ENCODE results near the gene MPO.

The MPO gene

DNA sequence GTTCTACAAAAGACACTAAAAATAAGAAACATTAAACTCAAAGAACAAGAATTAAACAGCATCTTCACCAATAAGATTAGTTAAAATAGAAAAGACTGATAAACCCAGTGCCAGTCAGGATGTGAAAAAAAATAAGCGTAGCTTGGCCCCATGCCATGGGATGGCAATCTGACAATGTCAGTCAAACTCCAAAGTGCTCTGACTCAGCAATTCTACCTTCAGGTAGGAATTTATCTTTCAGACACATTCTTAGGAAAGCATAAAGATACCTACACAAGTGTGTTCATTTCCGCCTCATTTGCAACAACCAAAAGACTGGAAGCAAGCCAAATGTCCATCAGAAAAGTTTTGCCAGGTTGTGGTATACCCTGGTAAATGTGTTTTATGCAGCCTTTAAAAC is 9.1 kb upstream of the MPO start:
- Mint-ChIP-seq H3K4me3 (no peak overlapping the region), H3K36me3 (ENCODE audit: insufficient read depth) (peaks cover 1% of the 10 kb centered on the region), H3K27me3 (peaks cover 45% of the 10 kb centered on the region), H3K27ac (ENCODE audit: low read depth) (no peak overlapping the region), H3K9me3 (no peaks in the 10 kb centered on the region), H3K4me1 (no peaks in the 10 kb centered on the region)
- no peak for ATAC-seq (replicated peaks; ENCODE audit: extremely low read depth, poor library complexity, severe bottlenecking)
- no peak for DNase-seq (ENCODE audit: low spot score in 2 of 2)

DNA sequence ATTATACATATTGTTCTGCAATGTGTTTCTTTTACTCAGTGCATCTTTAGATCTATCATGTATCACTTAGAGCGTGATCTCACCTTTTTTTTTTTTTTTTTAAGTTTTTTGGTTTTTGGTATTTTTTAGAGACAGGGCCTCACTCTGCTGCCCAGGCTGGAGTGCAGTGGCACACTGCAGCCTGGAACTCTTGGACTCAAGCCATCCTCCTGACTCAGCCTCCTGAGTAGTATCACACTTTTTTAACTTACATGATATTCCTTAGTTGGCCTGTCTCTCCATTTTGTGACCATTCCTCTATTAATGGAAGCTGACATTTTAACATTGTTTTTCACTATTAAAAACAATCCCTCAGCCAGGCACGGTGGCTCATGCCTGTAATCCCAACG is 4.7 kb upstream of the MPO start:
- Mint-ChIP-seq H3K9me3 (no peaks in the 10 kb centered on the region), H3K4me1 (no peaks in the 10 kb centered on the region), H3K27me3 (peaks cover 36% of the 10 kb centered on the region), H3K4me3 (no peak overlapping the region), H3K36me3 (ENCODE audit: insufficient read depth) (no peaks in the 10 kb centered on the region), H3K27ac (ENCODE audit: low read depth) (peak overlapping the region; percentile 41)
- ATAC-seq (replicated peaks; ENCODE audit: extremely low read depth, poor library complexity, severe bottlenecking) (no peak), DNase-seq (ENCODE audit: low spot score in 2 of 2) (no peak)

DNA sequence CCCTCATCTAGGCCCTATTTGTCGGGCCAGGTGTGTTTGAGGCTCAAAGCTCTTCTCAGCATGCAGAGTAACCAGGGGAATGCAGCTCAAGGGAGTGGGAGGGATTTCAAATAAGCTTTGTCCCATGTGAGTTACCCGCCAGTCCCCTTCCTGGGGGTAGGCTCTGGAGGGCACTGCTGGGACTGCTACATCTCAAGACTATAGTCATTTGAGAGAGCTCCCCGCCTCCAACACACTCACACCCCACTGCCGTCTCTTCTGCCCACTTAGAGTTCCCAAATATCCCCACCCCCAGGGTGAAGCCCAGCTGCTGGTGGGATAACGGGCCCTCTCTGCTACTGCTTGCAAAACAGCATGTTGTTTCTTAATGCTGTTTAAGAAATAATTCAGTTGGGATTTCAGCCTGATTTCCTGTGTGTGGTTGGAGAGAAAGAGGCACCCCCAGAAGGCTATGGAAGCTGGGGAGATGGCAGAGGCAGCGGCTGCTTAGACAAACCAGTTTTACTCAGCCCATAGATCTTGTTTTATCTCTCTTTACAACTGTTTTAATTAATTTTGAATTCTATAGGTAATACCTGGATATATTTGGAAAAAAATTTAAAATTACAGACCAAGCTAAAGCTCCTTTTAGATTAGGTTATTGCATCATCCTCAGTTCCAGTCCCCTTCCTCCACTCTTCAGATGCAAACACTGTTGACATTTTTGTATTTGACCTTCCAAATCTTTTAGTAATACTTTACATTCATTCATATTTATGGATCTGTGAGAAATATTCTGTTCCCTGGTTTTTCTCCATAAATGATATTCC is 4.1 kb upstream of the MPO start:
- no peak overlapping the region for H3K4me3 Mint-ChIP-seq
- DNase-seq (ENCODE audit: low spot score in 2 of 2) = no peak
- no peak for ATAC-seq (replicated peaks; ENCODE audit: extremely low read depth, poor library complexity, severe bottlenecking)
- H3K36me3 Mint-ChIP-seq (ENCODE audit: insufficient read depth) = no peaks in the 10 kb centered on the region
- H3K4me1 Mint-ChIP-seq = no peaks in the 10 kb centered on the region
- H3K9me3 Mint-ChIP-seq = no peaks in the 10 kb centered on the region
- peak overlapping the region; percentile 41 for H3K27ac Mint-ChIP-seq (ENCODE audit: low read depth)
- peaks cover 36% of the 10 kb centered on the region for H3K27me3 Mint-ChIP-seq

DNA sequence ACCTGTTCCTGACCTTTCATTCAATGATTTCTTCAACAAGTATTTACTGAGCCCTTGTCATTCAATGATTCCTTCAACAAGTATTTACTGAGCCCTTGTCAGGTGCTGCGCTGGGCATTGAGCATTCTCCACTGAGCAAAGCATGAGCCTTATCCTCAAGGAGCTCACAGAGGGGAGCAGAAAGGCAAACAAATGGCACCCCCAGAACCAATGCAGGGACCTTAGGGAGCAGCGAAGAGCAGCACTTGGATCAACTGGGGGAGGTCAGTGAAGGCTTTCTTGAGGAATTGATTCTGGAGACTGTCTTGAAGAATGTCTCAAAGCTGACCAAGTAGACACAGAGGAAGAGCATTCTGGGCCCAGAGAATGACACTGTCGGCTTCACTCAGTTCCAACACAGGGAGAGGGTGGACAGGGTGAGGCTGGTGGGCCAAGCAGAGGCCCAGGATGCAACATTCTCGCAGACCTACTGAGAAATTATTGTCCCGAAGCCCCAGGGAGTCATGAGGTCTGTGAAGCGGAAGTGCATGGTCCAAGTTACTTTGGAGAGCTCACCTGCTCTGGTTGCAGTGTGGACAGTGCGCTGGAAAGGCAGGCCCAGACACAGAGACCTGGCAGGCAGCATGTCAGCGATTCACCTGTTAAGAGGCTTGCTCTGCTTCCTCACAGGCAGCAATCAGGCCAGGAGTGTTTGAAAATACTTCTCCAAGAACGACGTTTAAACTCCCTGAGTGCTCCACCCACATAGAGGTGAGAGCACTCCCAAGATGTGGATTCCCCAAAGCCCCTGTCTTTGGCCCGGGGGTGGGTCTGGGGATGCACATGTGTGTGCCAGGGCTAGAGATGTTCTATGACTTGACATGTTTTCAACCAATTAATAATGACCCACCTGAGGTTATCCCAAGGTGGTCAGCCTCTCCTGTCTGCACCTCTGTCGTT is 3.2 kb upstream of the MPO start:
- no peak for ATAC-seq (replicated peaks; ENCODE audit: extremely low read depth, poor library complexity, severe bottlenecking)
- H3K4me1 Mint-ChIP-seq = no peaks in the 10 kb centered on the region
- no peaks in the 10 kb centered on the region for H3K36me3 Mint-ChIP-seq (ENCODE audit: insufficient read depth)
- H3K9me3 Mint-ChIP-seq = no peaks in the 10 kb centered on the region
- no peak overlapping the region for H3K4me3 Mint-ChIP-seq
- peaks cover 39% of the 10 kb centered on the region for H3K27me3 Mint-ChIP-seq
- no peak for DNase-seq (ENCODE audit: low spot score in 2 of 2)
- H3K27ac Mint-ChIP-seq (ENCODE audit: low read depth) = no peak overlapping the region

DNA sequence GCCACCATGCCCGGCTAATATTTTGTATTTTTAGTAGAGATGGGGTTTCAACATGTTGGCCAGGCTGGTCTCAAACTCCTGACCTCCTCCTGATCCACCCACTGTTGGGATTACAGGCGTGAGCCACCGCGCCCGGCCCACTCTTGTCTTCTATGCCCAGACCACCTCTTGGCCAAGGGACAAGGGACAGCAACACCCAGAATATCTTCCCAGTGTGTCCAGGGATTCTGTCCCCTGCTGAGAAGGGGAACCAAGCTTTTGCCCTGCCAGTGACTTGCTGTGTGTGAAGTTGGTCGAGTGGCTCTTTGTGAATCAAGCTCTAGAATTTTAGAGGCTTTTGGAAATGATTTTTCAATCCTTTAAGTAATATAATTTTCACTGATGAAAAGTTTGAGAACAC is 1.7 kb upstream of the MPO start:
- no peak for ATAC-seq (replicated peaks; ENCODE audit: extremely low read depth, poor library complexity, severe bottlenecking)
- Mint-ChIP-seq H3K9me3 (no peaks in the 10 kb centered on the region), H3K27me3 (peaks cover 36% of the 10 kb centered on the region), H3K4me1 (no peaks in the 10 kb centered on the region), H3K36me3 (ENCODE audit: insufficient read depth) (no peaks in the 10 kb centered on the region), H3K27ac (ENCODE audit: low read depth) (no peak overlapping the region), H3K4me3 (no peak overlapping the region)
- DNase-seq (ENCODE audit: low spot score in 2 of 2) = no peak

DNA sequence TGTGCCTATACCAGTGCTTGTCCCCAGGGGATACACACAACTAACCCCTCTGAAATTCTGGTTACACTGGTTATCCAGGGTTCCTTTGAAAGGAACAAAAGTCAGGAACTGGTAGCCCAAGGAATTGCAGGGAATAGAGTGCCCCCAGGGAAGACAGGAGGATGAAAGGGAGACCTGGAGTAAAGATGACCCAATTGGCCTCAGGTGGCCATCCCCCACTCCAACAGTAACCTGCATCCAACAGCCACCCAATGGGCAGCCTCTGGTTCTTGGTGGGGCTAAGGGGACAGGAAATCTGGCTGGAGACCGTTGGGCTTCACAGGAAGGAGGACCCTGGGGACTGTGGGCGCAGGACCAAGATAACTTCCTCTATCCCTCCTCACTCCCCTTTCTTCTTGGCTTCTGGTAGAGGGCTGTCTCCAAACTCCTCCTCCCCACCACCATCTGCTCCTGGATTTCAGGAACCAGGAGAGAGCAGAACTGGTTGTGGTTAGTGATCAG is 826 bp upstream of the MPO start:
- H3K4me1 Mint-ChIP-seq = no peaks in the 10 kb centered on the region
- ATAC-seq (replicated peaks; ENCODE audit: extremely low read depth, poor library complexity, severe bottlenecking) (no peak), DNase-seq (ENCODE audit: low spot score in 2 of 2) (no peak)
- no peaks in the 10 kb centered on the region for H3K9me3 Mint-ChIP-seq
- peaks cover 32% of the 10 kb centered on the region for H3K27me3 Mint-ChIP-seq
- no peaks in the 10 kb centered on the region for H3K36me3 Mint-ChIP-seq (ENCODE audit: insufficient read depth)
- no peak overlapping the region for H3K27ac Mint-ChIP-seq (ENCODE audit: low read depth)
- H3K4me3 Mint-ChIP-seq = no peak overlapping the region

DNA sequence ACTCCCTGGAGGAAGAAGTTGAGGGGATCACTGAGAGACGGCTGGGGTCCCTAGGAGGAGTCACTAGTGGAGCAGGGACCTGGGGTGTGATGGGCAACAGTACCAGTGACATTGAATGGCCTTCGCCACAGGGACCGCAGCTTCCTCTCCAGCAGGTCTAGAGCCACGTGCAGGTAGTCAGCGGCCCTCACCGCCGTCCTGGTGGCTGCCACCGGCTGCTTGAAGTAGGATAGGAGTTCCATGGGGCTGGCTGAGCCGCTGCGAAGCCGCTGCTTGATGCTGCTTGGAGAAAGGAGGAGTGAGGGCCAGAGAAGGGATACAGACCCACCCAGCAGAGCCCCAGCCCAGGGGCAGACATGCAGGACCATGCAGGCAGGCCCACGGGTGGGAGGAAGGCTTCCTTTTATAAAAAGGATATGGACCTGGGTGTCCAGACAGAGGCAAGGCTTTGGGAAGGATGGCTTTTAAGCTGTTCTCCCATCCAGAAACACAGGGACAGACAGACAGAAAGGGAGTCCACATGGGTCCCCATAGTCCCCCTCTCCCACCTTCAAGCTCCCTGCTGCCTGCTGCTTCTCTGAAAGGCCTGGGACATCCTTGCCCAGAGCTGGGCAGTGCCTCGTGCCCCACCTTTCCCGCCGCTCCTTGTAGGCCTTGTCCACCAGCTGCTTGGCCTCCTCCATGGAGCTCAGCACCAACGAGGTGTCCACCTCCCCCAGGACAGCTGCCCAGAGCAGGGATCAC is 827 bp downstream of the MPO start:
- ATAC-seq (replicated peaks; ENCODE audit: extremely low read depth, poor library complexity, severe bottlenecking) (no peak), DNase-seq (ENCODE audit: low spot score in 2 of 2) (no peak)

DNA sequence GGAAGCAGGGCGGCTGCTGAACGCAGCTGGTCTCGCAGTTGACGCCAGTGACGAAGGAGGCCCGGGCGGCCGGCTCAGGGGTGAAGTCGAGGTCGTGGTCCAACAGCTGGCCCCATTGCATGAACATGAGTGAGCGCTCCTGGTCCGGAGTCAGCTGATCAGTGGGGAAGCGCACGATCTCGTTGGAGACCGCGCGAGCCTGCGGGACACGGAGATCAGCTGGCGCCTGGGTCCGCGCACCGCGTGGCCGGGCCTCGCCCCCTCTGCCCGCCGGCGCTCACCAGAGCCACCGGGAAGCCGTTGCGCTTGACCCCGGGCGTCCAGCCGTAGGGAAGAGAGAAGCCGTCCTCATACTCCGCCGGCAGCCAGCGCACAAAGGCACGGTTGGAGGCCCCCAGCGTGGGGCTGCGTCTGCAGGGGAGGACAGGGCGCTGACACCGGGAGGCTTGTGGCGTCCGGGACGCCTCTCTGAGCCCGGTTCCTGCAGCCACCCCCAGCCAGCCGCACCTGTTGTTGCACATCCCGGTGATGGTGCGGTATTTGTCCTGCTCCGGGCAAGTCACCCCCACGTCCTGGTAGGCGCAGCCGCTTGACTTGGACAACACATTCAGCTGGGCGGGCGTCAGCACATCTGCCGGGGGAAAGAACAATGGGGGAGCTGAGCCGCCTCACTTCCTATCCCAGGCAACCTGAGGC is 1.6 kb downstream of the MPO start:
- no peaks in the 10 kb centered on the region for H3K36me3 Mint-ChIP-seq (ENCODE audit: insufficient read depth)
- DNase-seq (ENCODE audit: low spot score in 2 of 2) = no peak
- no peak overlapping the region for H3K27ac Mint-ChIP-seq (ENCODE audit: low read depth)
- H3K4me1 Mint-ChIP-seq = no peaks in the 10 kb centered on the region
- no peak overlapping the region for H3K4me3 Mint-ChIP-seq
- ATAC-seq (replicated peaks; ENCODE audit: extremely low read depth, poor library complexity, severe bottlenecking) = no peak
- peaks cover 36% of the 10 kb centered on the region for H3K27me3 Mint-ChIP-seq
- no peaks in the 10 kb centered on the region for H3K9me3 Mint-ChIP-seq

More for the DNA sequence above, 827 bp downstream of the MPO start:
- H3K27me3 Mint-ChIP-seq = peaks cover 32% of the 10 kb centered on the region
- H3K4me1 Mint-ChIP-seq = no peaks in the 10 kb centered on the region
- H3K4me3 Mint-ChIP-seq = no peak overlapping the region
- no peaks in the 10 kb centered on the region for H3K36me3 Mint-ChIP-seq (ENCODE audit: insufficient read depth)
- H3K27ac Mint-ChIP-seq (ENCODE audit: low read depth) = no peak overlapping the region
- no peaks in the 10 kb centered on the region for H3K9me3 Mint-ChIP-seq

DNA sequence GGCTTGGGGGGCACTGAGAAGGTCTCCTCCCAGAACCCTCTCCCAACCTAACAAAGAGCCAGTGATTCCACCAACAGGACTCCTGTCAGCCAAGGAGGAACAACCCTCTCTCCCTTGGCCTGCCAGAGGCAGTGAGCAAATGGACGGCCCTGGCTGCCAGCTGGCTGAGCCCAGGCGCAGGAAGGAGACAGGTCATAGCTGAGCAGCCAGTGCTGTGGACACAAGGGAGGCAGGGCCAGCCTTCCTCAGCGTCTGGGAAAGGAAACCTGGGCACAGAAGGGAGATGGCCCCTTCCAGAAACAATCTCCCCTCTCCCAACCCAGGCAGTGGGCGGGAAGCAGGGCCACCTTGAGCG is 2.1 kb downstream of the MPO start:
- H3K9me3 Mint-ChIP-seq = no peaks in the 10 kb centered on the region
- H3K27ac Mint-ChIP-seq (ENCODE audit: low read depth) = no peak overlapping the region
- H3K27me3 Mint-ChIP-seq = peaks cover 36% of the 10 kb centered on the region
- ATAC-seq (replicated peaks; ENCODE audit: extremely low read depth, poor library complexity, severe bottlenecking) (no peak), DNase-seq (ENCODE audit: low spot score in 2 of 2) (no peak)
- H3K4me3 Mint-ChIP-seq = no peak overlapping the region
- no peaks in the 10 kb centered on the region for H3K4me1 Mint-ChIP-seq
- no peaks in the 10 kb centered on the region for H3K36me3 Mint-ChIP-seq (ENCODE audit: insufficient read depth)

DNA sequence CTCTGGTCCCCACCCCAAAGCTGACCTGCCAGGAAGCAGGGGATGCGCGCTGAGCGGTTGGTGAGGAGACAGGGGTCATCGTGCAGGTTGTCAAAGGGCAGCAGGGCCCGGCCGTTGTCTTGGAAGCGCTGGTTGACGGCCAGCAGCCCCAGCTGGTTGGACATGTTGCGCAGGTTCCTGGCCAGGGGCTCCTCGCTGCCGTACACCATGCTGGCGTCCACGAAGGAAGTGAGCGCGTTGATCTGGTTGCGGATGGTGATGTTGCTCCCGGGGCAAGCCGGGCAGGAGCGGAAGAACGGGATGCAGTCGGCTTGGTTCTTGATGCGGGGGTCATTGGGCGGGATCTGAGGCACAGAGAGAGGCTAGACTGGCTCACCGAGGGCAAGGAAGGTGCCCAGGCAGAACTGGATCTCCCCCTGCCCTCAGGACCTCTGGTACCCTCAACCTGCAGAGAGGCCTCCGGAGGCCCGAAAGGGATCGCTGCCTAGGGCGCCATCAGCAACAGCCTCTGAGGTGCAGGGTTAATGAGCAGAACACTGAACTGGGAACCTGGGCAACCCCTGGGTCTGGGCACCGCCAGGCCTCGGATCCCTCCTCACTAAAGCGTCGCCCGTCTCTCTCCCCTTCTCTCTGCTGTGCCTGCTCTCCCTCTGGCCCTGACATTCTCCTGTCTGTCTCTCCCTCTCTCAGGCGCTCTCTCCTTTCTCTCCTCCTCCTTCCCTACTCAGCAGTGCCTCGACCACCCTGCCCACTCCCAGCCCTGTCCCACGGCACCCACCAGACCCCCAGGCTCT is 2.7 kb downstream of the MPO start:
- no peaks in the 10 kb centered on the region for H3K9me3 Mint-ChIP-seq

DNA sequence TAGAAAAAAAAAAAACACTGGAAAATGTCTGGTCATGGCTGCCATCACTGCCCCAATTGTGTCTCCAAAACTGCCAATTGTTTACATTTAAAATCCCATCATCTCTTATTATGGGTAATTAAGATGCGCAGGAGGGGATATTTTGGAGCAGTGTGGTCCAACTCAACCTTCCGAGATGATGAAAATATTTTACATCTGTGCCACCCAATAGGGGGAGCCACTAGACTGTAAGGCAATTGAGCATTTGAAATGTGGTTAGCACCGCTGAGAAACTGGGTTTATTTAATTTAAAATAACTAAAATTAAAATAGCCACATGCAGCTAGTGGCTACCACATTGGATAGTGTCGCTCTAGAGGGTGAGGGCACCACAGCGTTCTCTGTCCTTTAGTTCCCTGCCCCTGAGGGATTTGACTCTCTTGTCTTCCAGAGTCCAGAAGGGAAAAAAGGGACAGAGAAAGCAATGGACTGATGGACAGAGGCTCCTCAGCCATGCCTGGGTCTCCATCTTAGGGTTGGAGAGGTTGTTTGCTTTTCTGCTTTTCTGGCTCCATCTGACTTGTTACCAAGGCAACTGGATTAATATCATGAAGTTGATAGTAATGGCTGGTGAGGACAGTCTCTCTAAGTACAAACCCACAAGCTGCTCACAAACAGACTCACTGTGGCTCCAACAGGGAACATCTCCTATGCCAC is 3.5 kb downstream of the MPO start:
- H3K36me3 Mint-ChIP-seq (ENCODE audit: insufficient read depth) = no peaks in the 10 kb centered on the region
- peaks cover 45% of the 10 kb centered on the region for H3K27me3 Mint-ChIP-seq
- H3K9me3 Mint-ChIP-seq = no peaks in the 10 kb centered on the region
- DNase-seq (ENCODE audit: low spot score in 2 of 2) (no peak), ATAC-seq (replicated peaks; ENCODE audit: extremely low read depth, poor library complexity, severe bottlenecking) (no peak)
- H3K4me3 Mint-ChIP-seq = no peak overlapping the region
- H3K27ac Mint-ChIP-seq (ENCODE audit: low read depth) = no peak overlapping the region
- no peaks in the 10 kb centered on the region for H3K4me1 Mint-ChIP-seq

More for the DNA sequence above, 2.7 kb downstream of the MPO start:
- H3K4me3 Mint-ChIP-seq = no peak overlapping the region
- ATAC-seq (replicated peaks; ENCODE audit: extremely low read depth, poor library complexity, severe bottlenecking) (no peak), DNase-seq (ENCODE audit: low spot score in 2 of 2) (no peak)
- H3K4me1 Mint-ChIP-seq = no peaks in the 10 kb centered on the region
- H3K36me3 Mint-ChIP-seq (ENCODE audit: insufficient read depth) = no peaks in the 10 kb centered on the region
- peaks cover 37% of the 10 kb centered on the region for H3K27me3 Mint-ChIP-seq
- no peak overlapping the region for H3K27ac Mint-ChIP-seq (ENCODE audit: low read depth)

Data from central memory CD8-positive, alpha-beta T cell (primary cell).